C4-2B (cell line): ENCODE data around the gene CREB5.

Source experiments
- CTCF ChIP-seq: fragments of 450-650 bp; conservative IDR thresholded peaks from 2 replicates; pipeline ENCODE4 v1.5.1; 2017; ENCODE audit warnings: mild to moderate bottlenecking
- ZFX ChIP-seq: fragments of 450-650 bp; IDR thresholded peaks from 2 replicates; pipeline ENCODE4 v1.6.1; 2017

GRCh38 chr7:28375729-28376128, 36.6 kb upstream of the CREB5 start:
- TF ChIP-seq CTCF (no peak), ZFX (no peak)
